NCI-H1930 (cell line): ENCODE results near the gene QSER1.
A peak's percentile ranks its signal among the peaks of the same experiment; 100 is the strongest.
"Not testable (repeated sequence)": the region's sequence is repeated elsewhere in the genome, so short reads cannot be mapped to it uniquely, and the experiment has no call there.

Experiments used
- DNase-seq, 2 experiments: peaks; one replicate each; lab custom pipeline; 2025; lab: John Stamatoyannopoulos, UW

Gene QSER1

GRCh38 chr11:32932196-32932595 is 39.6 kb downstream of the QSER1 start:
- DNase-seq: no peak

- DNase-seq: no peak
Observed at GRCh38 chr11:32935462-32936029, 42.9 kb downstream of the QSER1 start.

- DNase-seq: not testable (repeated sequence)
Observed at GRCh38 chr11:32936178-32936577, 43.6 kb downstream of the QSER1 start.

GRCh38 chr11:32937283-32937682 is 44.7 kb downstream of the QSER1 start:
- not testable (repeated sequence) for DNase-seq

- DNase-seq: no peak
Observed at GRCh38 chr11:32939046-32939445, 46.4 kb downstream of the QSER1 start.

GRCh38 chr11:32939866-32940265 is 47.3 kb downstream of the QSER1 start:
- no peak for DNase-seq

GRCh38 chr11:32940865-32941264 is 48.3 kb downstream of the QSER1 start:
- no peak for DNase-seq

GRCh38 chr11:32947978-32948377 is 55.4 kb downstream of the QSER1 start:
- no peak for DNase-seq

GRCh38 chr11:32949739-32950138 is 57.1 kb downstream of the QSER1 start:
- DNase-seq: no peak

- DNase-seq: no peak
Observed at GRCh38 chr11:32952421-32952820, 59.8 kb downstream of the QSER1 start.

- DNase-seq: no peak
Observed at GRCh38 chr11:32953700-32954099, 61.1 kb downstream of the QSER1 start.

- peak in 1 of 2 experiments; percentile 24 for DNase-seq
Observed at GRCh38 chr11:32960553-32961164, 68.0 kb downstream of the QSER1 start.

GRCh38 chr11:32962016-32962415 is 69.4 kb downstream of the QSER1 start:
- DNase-seq: no peak

GRCh38 chr11:32963721-32964120 is 71.1 kb downstream of the QSER1 start:
- no peak for DNase-seq

GRCh38 chr11:32968541-32968940 is 75.9 kb downstream of the QSER1 start:
- no peak for DNase-seq

- DNase-seq: not testable (repeated sequence)
Observed at GRCh38 chr11:32972233-32972632, 79.6 kb downstream of the QSER1 start.

- DNase-seq: no peak
Observed at GRCh38 chr11:32972781-32973180, 80.2 kb downstream of the QSER1 start.

GRCh38 chr11:32982626-32983025 is 90.0 kb downstream of the QSER1 start:
- no peak for DNase-seq

- DNase-seq: no peak
Observed at GRCh38 chr11:32983506-32983905, 90.9 kb downstream of the QSER1 start.

- DNase-seq: no peak
Observed at GRCh38 chr11:32985600-32985999, 93.0 kb downstream of the QSER1 start.

- no peak for DNase-seq
Observed at GRCh38 chr11:32987851-32988250, 95.2 kb downstream of the QSER1 start.

- no peak for DNase-seq
Observed at GRCh38 chr11:32990481-32990880, 97.9 kb downstream of the QSER1 start.

GRCh38 chr11:32991427-32991826 is 98.8 kb downstream of the QSER1 start:
- DNase-seq: no peak

GRCh38 chr11:32991898-32992297 is 99.3 kb downstream of the QSER1 start:
- DNase-seq: no peak
